HG02852 (cell line): ENCODE measurements around the gene LHX2.

Source experiments
- ATAC-seq: cut with Tn5 transposase; IDR thresholded peaks from one replicate; pipeline ENCODE4 v1.9.1; 2021; ENCODE audit warnings: mild to moderate bottlenecking, moderate library complexity; ENCODE audit not compliant: unreplicated experiment

The LHX2 gene

GRCh38 chr9:123998970-123999621, 12.5 kb upstream of the LHX2 start:
- ATAC-seq: no peak

DNA sequence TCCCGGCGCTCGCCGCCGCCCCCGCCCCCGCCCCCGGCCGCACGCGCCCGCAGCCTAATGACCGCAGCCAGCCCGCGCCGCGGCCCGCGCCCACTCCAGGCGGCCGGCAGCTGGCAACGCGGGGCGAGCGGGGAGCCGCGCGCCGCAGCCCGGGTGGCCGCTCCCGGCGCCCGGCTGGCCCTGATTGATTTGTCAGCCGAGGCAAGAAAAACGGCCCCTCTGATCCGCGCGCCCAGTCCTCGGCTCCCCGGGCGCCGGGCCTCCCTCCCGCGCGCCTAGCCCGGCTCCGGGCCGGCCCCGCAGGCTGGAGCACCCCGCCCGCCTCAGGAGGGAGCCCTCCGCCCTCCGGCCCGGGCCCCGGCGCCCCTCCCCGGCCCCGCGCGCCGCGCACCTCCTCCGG, 11.9 kb upstream of the LHX2 start:
- no peak for ATAC-seq

- no peak for ATAC-seq
Observed at GRCh38 chr9:124000161-124000783, 11.3 kb upstream of the LHX2 start.

GRCh38 chr9:124000784-124001457, 10.6 kb upstream of the LHX2 start:
- no peak for ATAC-seq

DNA sequence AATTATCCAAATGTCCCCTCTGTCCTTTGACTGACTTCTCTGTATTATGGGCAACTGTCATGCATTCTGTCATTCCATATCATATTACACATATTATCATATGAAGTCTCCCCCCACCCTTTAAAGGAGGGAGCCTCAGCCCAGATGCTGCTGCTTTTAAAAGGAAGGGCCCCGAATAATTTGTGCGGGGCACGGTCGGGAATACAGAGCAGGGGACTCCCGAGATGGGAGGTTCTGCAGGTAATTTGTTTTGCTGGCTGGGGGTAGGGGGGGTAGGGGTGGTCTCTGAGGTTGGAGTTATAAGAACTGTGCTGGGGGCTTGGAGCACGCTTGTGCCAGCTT, 10.1 kb upstream of the LHX2 start:
- no peak for ATAC-seq

GRCh38 chr9:124001866-124002525, 9.6 kb upstream of the LHX2 start:
- no peak for ATAC-seq

- ATAC-seq: no peak
Observed at GRCh38 chr9:124003636-124004349, 7.8 kb upstream of the LHX2 start.

- ATAC-seq: no peak
Observed at GRCh38 chr9:124004593-124004992, 7.0 kb upstream of the LHX2 start.

- ATAC-seq: no peak
Observed at GRCh38 chr9:124005029-124005771, 6.4 kb upstream of the LHX2 start.

DNA sequence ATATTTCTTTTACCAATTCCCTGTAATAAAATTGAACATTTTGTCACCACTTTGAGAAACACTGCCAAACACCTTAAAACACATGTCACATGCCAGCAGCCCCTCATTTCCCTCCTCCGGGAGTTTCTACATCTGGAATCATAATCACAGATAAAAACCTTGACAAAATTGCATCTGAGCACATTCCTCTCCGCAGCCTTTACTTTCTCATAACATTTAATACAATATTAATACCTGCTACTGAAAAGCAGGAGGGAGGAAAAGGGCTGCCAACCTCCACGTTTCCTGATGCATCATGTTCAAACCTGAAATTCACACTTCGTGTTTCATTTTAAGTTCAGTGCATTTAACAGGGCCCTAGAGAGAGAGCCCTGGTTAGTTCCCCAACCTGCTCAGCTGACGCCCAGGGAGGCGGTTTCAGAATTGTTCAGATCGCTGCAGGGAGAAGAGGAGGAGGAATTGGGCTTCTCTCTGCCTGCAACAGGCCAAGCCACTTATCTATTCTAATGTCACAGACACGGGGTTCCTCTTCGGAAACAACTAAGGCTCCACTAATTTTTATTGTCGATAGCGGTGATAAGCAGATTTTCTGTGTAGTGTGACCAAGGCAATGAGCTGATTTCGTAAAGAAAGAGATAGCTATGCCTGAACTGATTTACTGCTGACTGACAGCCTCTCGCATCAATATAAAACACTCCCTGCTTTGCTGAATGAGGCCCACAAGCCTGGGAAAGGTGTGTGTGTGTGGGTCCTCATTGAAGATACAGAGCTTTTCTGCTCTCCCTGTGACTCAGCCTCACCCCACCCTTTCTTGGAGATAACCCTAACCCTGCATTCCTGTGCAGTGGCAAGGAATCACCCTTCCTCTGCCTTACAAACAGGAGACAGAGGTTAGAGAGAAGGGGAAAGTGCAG, 4.9 kb upstream of the LHX2 start:
- peak; percentile 55 for ATAC-seq

DNA sequence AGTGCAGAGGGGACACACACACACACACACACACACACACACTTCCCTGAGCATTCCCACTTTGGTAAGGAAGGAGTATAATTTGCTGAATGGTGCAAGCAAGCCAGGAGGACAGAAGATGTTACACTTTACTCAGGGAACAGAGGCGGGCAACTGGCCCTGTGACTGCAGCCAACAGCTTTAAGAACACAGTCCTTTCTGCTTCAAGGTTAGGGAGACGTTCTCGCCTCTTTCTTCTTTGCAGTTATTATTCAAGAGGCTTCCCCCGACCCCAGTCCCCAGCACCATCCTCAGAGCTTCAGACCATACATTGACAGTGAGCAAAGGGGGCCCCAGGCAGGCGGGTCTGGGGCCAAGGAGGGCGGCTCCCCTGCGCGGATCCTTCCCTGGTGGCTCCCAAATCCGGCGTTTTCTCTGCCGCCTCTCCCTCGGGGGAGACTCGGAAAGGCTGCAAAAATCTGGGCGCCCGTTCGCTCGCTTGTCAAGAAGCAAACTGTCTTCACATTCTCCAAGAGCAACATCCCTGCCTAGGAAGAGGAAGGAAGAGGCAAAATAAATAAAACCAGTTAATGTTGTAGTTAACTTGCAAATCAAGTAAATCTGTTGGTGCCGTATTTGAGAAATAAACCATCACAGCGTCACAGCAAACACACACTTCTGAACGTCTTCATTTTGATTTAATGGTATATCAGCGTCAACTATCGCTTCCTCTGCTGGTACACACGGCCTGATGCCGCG, 3.8 kb upstream of the LHX2 start:
- no peak for ATAC-seq

GRCh38 chr9:124008303-124008693, 3.3 kb upstream of the LHX2 start:
- no peak for ATAC-seq

DNA sequence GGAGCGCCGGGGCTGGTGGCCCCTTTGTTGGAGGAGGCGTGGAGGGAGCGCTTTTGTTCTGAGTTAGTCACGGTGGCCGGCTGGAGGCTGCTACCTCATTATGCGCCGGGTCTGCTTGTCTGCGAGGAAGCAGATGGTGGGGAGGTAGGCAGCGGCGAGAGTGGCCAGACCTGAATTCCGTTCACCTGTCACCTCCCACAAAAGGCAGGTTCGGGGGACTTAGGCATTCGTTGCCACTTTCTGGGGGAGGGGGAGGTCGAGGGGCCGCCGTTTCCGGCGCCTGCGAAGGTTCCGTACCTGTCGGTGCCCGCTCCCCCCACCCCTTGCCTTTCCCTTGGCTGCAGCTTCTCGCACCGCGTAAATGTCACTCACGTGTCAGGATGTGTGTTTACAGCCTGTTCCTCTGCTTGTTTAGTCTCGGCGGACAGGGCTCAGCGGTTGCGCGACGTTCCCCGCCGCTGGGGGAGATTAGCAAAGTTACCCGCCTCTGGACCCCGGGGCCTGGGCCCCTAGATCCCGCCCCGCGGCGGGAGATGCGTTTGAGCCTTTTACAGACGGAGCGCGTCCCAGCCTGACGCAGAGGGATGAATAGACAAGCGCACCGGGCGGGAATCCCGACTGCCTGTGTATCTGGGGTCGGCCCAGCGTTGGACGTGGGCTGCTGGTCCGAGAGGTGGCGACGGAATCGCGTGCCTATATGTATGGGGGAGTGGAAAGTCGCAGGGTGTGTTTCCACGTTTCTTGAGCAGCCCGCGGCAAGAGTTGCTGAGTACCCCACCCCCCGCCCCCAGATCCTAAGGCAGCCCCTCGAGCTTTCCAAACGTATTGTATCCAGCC, 2.7 kb upstream of the LHX2 start:
- ATAC-seq: no peak

- ATAC-seq: no peak
Observed at GRCh38 chr9:124009531-124010217, 1.9 kb upstream of the LHX2 start.

- no peak for ATAC-seq
Observed at GRCh38 chr9:124010303-124010664, 1.3 kb upstream of the LHX2 start.

- ATAC-seq: no peak
Observed at GRCh38 chr9:124010665-124011321, 775 bp upstream of the LHX2 start.
